CD14-positive monocyte (primary cell): ENCODE measurements around the gene NIPBL. TPM values are rescaled to one million over a fixed set of nuclear protein-coding genes. Genes with fewer than 3 reads are reported as not detected.

Source experiments
- DNase-seq, 3 donors: peaks; one replicate each; pipeline ENCODE4 v3.0.0-alpha.2; 2011 to 2022
- H2AFZ ChIP-seq: 2 replicates; pipeline ENCODE4 v1.6.0; 2012; ENCODE audit warnings: mild to moderate bottlenecking, low read depth, low read length, inconsistent platforms; ENCODE audit not compliant: insufficient read depth, poor library complexity, severe bottlenecking
- H3K27ac ChIP-seq, 2 donors: 1 replicate in 1 of 2; 2 replicates in 1 of 2; pipeline ENCODE4 v1.5.1; 2012 to 2013; ENCODE audit warnings: low read length in 2 of 2, control low read depth in 1 of 2, inconsistent platforms in 1 of 2, low read depth in 1 of 2, mild to moderate bottlenecking in 1 of 2
- H3K27me3 ChIP-seq, 2 donors: one replicate each; pipeline versions ENCODE4 v1.6.0 to v1.6.1; 2011 to 2013; ENCODE audit warnings: low read length in 2 of 2; ENCODE audit not compliant: control insufficient read depth in 2 of 2, insufficient read depth in 2 of 2
- H3K36me3 ChIP-seq, 2 donors: replicated peaks in 1 of 2; 1 replicate in 1 of 2; 2 replicates in 1 of 2; pipeline versions ENCODE4 v1.5.1 to v1.6.1; 2012 to 2013; ENCODE audit warnings: low read length in 2 of 2, control low read depth in 1 of 2, inconsistent platforms in 1 of 2, mild to moderate bottlenecking in 1 of 2; ENCODE audit not compliant: insufficient read depth in 2 of 2, control insufficient read depth in 1 of 2
- H3K4me1 ChIP-seq, 2 donors: 1 replicate in 1 of 2; 2 replicates in 1 of 2; pipeline versions ENCODE4 v1.5.1 to v1.6.1; 2012 to 2013; ENCODE audit warnings: low read length in 2 of 2, control low read depth in 1 of 2, inconsistent platforms in 1 of 2, mild to moderate bottlenecking in 1 of 2, moderate library complexity in 1 of 2; ENCODE audit not compliant: insufficient read depth in 2 of 2, control insufficient read depth in 1 of 2
- H3K4me2 ChIP-seq: replicated peaks from 2 replicates; pipeline ENCODE3; 2012; ENCODE audit warnings: low read length, moderate library complexity, mild to moderate bottlenecking; ENCODE audit not compliant: poor library complexity, severe bottlenecking; ENCODE audit errors: extremely low read depth
- H3K4me3 ChIP-seq, 3 experiments: fragments of 200-600 bp in 1 of 3; sonication (generic) in 1 of 3; replicated peaks in 1 of 3; 1 replicate in 2 of 3; 2 replicates in 1 of 3; pipeline ENCODE4 v1.5.1; 2011 to 2013; ENCODE audit warnings: low read length in 3 of 3, mild to moderate bottlenecking in 3 of 3, control low read depth in 2 of 3, low read depth in 2 of 3, inconsistent platforms in 1 of 3, moderate library complexity in 1 of 3
- H3K79me2 ChIP-seq: 2 replicates; pipeline ENCODE4 v1.6.0; 2012; ENCODE audit warnings: mild to moderate bottlenecking, control low read depth, inconsistent platforms, low read length, moderate library complexity; ENCODE audit not compliant: insufficient read depth
- H3K9ac ChIP-seq: 2 replicates; pipeline ENCODE4 v1.6.0; 2017; ENCODE audit warnings: low read length, mild to moderate bottlenecking; ENCODE audit not compliant: insufficient read depth, poor library complexity, severe bottlenecking
- H3K9me3 ChIP-seq, 2 donors: replicated peaks in 1 of 2; 1 replicate in 1 of 2; 2 replicates in 1 of 2; pipeline versions ENCODE4 v1.5.1 to v1.6.1; 2012 to 2013; ENCODE audit warnings: low read length in 2 of 2, control low read depth in 1 of 2; ENCODE audit not compliant: control insufficient read depth in 1 of 2, insufficient read depth in 1 of 2
- H4K20me1 ChIP-seq: 2 replicates; pipeline ENCODE4 v1.6.0; 2012; ENCODE audit warnings: mild to moderate bottlenecking, low read length, control low read depth, moderate library complexity; ENCODE audit not compliant: insufficient read depth
- H3K27ac Mint-ChIP-seq, 7 donors: one replicate each; pipeline ENCODE4 v1.8.0; 2020; ENCODE audit warnings: mild to moderate bottlenecking in 7 of 7, mixed read lengths in 7 of 7, moderate library complexity in 6 of 7, inconsistent platforms in 2 of 7
- H3K27me3 Mint-ChIP-seq, 3 donors: one replicate each; pipeline ENCODE4 v1.8.0; 2021 to 2022; ENCODE audit warnings: low read depth in 3 of 3, mild to moderate bottlenecking in 3 of 3, mixed read lengths in 3 of 3, moderate library complexity in 3 of 3, inconsistent platforms in 1 of 3
- H3K36me3 Mint-ChIP-seq, 2 donors: one replicate each; pipeline ENCODE4 v1.8.0; 2020; ENCODE audit warnings: mixed read lengths in 2 of 2, inconsistent platforms in 1 of 2, mild to moderate bottlenecking in 1 of 2
- H3K4me1 Mint-ChIP-seq: one replicate; pipeline ENCODE4 v1.8.0; 2020; ENCODE audit warnings: mild to moderate bottlenecking, mixed read lengths
- H3K4me3 Mint-ChIP-seq, 2 donors: one replicate each; pipeline ENCODE4 v1.8.0; 2020; ENCODE audit warnings: mild to moderate bottlenecking in 2 of 2, mixed read lengths in 2 of 2, moderate library complexity in 1 of 2
- H3K9me3 Mint-ChIP-seq, 7 donors: one replicate each; pipeline ENCODE4 v1.8.0; 2020 to 2022; ENCODE audit warnings: mixed read lengths in 7 of 7, mild to moderate bottlenecking in 6 of 7, moderate library complexity in 6 of 7, inconsistent platforms in 2 of 7
- CTCF ChIP-seq: fragments of 200-600 bp; IDR thresholded peaks from one replicate; pipeline ENCODE4 v1.8.0; 2022; ENCODE audit warnings: antibody characterized with exemption, mild to moderate bottlenecking
- WGBS: methylation state at CpG from one replicate; pipeline ENCODE4 v1.1.5; 2013; ENCODE audit warnings: missing lambda C conversion rate; ENCODE audit not compliant: insufficient coverage; 5-methylcytosine and 5-hydroxymethylcytosine counted together
- intact Hi-C, 2 donors: fragments of 100-400 bp; cut with micrococcal nuclease; formaldehyde crosslinking; loops; one replicate each; pipeline versions ENCODE4 v1.15.0 to v1.15.1; 2023
- polyA plus RNA-seq, 3 donors: library from polyadenylated mRNA; depleted of rRNA in 1 of 3; unstranded in 2 of 3; stranded (reverse) in 1 of 3; fragments of 300-500 nt in 2 of 3; fragments of >200 nt in 1 of 3; fragmentation: Illumina TruSeq in 2 of 3; gene quantifications; 1 replicate in 2 of 3; 2 replicates in 1 of 3; pipeline ENCODE4 v1.2.3, GENCODE V29; 2012 to 2021

NIPBL gene
- polyA plus RNA-seq, 3 donors = 6.6 to 36.0 (median 16.2) TPM

GRCh38 chr5:36936309-36936708 lies 59.7 kb downstream of the NIPBL start:
- Histone ChIP-seq H3K27me3 (no peaks in the 10 kb centered on the region), H2AFZ (no peak overlapping the region), H3K4me1 (peaks cover 0 to 10% of the 10 kb centered on the region in 2 donors), H3K9me3 (no peaks in the 10 kb centered on the region), H3K4me3 (no peak overlapping the region), H3K9ac (no peak overlapping the region), H4K20me1 (peaks cover 100% of the 10 kb centered on the region), H3K4me2 (no peak overlapping the region), H3K36me3 (no peaks in the 10 kb centered on the region), H3K79me2 (peaks cover 100% of the 10 kb centered on the region), H3K27ac (no peak overlapping the region)
- no peaks in the 10 kb centered on the region for H3K27me3 Mint-ChIP-seq
- no peaks in the 10 kb centered on the region for H3K9me3 Mint-ChIP-seq
- H3K4me1 Mint-ChIP-seq = peaks cover 42% of the 10 kb centered on the region
- TF ChIP-seq CTCF = no peak
- H3K27ac Mint-ChIP-seq = no peak overlapping the region
- DNase-seq = no peak
- no peak overlapping the region for H3K4me3 Mint-ChIP-seq
- intact Hi-C loops = loop anchor here in 1 of 2 donors (10.0 kb wide), 1 partner anchor 52 kb away; no protein-coding TSS in a partner anchor
- WGBS = no CpG with 5 or more reads among the region's 3 CpGs
- peaks cover 0 to 9% of the 10 kb centered on the region in 2 donors for H3K36me3 Mint-ChIP-seq

- Histone ChIP-seq H3K79me2 (peaks cover 100% of the 10 kb centered on the region), H3K9me3 (no peaks in the 10 kb centered on the region), H3K4me2 (no peak overlapping the region), H3K27ac (no peak overlapping the region), H2AFZ (no peak overlapping the region), H4K20me1 (peaks cover 100% of the 10 kb centered on the region), H3K36me3 (no peaks in the 10 kb centered on the region), H3K4me1 (peaks cover 0 to 10% of the 10 kb centered on the region in 2 donors), H3K4me3 (no peak overlapping the region), H3K27me3 (no peaks in the 10 kb centered on the region), H3K9ac (no peak overlapping the region)
- Mint-ChIP-seq H3K36me3 (peaks cover 0 to 9% of the 10 kb centered on the region in 2 donors), H3K4me3 (no peak overlapping the region), H3K9me3 (no peaks in the 10 kb centered on the region), H3K27ac (peak overlapping the region in 1 of 7 donors; percentile 65), H3K27me3 (no peaks in the 10 kb centered on the region), H3K4me1 (peaks cover 34% of the 10 kb centered on the region)
- no CpG with 5 or more reads among the region's 5 CpGs for WGBS
- intact Hi-C loops = loop anchor here in 1 of 2 donors (10.0 kb wide), 1 partner anchor 53 kb away; no protein-coding TSS in a partner anchor
- no peak for TF ChIP-seq CTCF
- DNase-seq = no peak
These were observed 61.6 kb downstream of the NIPBL start for GRCh38 chr5:36938129-36938528.
